Measurements from ENCODE around the gene MOGAT1.
A peak's percentile ranks its signal among the peaks of the same experiment; 100 is the strongest.
"Not testable (repeated sequence)": the region's sequence is repeated elsewhere in the genome, so short reads cannot be mapped to it uniquely, and the experiment has no call there.

The MOGAT1 gene

GRCh38 chr2:222672068-222672401, 577 bp downstream of the MOGAT1 start:
- DNase-seq, result no peak

GRCh38 chr2:222673273-222673672, 1.8 kb downstream of the MOGAT1 start:
- no peak for DNase-seq

GRCh38 chr2:222673883-222674282, 2.4 kb downstream of the MOGAT1 start:
- no peak for DNase-seq

- DNase-seq, result no peak
Measured at GRCh38 chr2:222677981-222678380, 6.5 kb downstream of the MOGAT1 start.

- no peak for DNase-seq
Measured at GRCh38 chr2:222683805-222684204, 12.3 kb downstream of the MOGAT1 start.

- DNase-seq, result no peak
Measured at GRCh38 chr2:222686086-222686750, 14.8 kb downstream of the MOGAT1 start.

- no peak for DNase-seq
Measured at GRCh38 chr2:222688917-222689316, 17.5 kb downstream of the MOGAT1 start.

GRCh38 chr2:222689322-222689721, 17.9 kb downstream of the MOGAT1 start:
- no peak for DNase-seq

GRCh38 chr2:222690564-222691200, 19.2 kb downstream of the MOGAT1 start:
- DNase-seq, result peak; percentile 76

- not testable (repeated sequence) for DNase-seq
Measured at GRCh38 chr2:222693413-222693812, 22.0 kb downstream of the MOGAT1 start.

- no peak for DNase-seq
Measured at GRCh38 chr2:222693837-222694236, 22.4 kb downstream of the MOGAT1 start.

- no peak for DNase-seq
Measured at GRCh38 chr2:222698276-222698675, 26.8 kb downstream of the MOGAT1 start.

- DNase-seq, result no peak
Measured at GRCh38 chr2:222701233-222701632, 29.8 kb downstream of the MOGAT1 start.

GRCh38 chr2:222701721-222702131, 30.3 kb downstream of the MOGAT1 start:
- peak; percentile 10 for DNase-seq

- DNase-seq, result no peak
Measured at GRCh38 chr2:222703091-222703490, 31.6 kb downstream of the MOGAT1 start.

- DNase-seq, result no peak
Measured at GRCh38 chr2:222703886-222704285, 32.4 kb downstream of the MOGAT1 start.

GRCh38 chr2:222706616-222707015, 35.2 kb downstream of the MOGAT1 start:
- no peak for DNase-seq

- no peak for DNase-seq
Measured at GRCh38 chr2:222707102-222707688, 35.7 kb downstream of the MOGAT1 start.

- peak; percentile 52 for DNase-seq
Measured at GRCh38 chr2:222707689-222708273, 36.3 kb downstream of the MOGAT1 start.

- DNase-seq, result peak; percentile 76
Measured at GRCh38 chr2:222708274-222708710, 36.8 kb downstream of the MOGAT1 start.

- peak; percentile 22 for DNase-seq
Measured at GRCh38 chr2:222709191-222709891, 37.9 kb downstream of the MOGAT1 start.

- DNase-seq, result no peak
Measured at GRCh38 chr2:222710736-222711135, 39.3 kb downstream of the MOGAT1 start.

GRCh38 chr2:222711315-222711940, 40.0 kb downstream of the MOGAT1 start:
- peak; percentile 19 for DNase-seq

Data from activated CD4-positive, alpha-beta T cell treated with anti-CD3 and anti-CD28 coated beads, Interleukin-10, Interleukin-2, amounts not matched to agents 100 ng/mL and 50 ng/mL, durations not matched to agents 16 hours and 8 hours (primary cell).